K562 treated with DMSO at 1 percent for 48 hours (cell line): ENCODE measurements around the gene TNNI3. TPM values are rescaled to one million over a fixed set of nuclear protein-coding genes. Genes with fewer than 3 reads are reported as not detected.

ENCODE experiments used
- total RNA-seq: library from RNA; unstranded; fragments of 300-600 nt; gene quantifications from 2 replicates; pipeline ENCODE4 v1.2.3, GENCODE V29; 2022; ENCODE audit warnings: low replicate concordance; ENCODE audit errors: extremely low read depth

The TNNI3 gene
- total RNA-seq, result not detected in 2 replicates

DNA sequence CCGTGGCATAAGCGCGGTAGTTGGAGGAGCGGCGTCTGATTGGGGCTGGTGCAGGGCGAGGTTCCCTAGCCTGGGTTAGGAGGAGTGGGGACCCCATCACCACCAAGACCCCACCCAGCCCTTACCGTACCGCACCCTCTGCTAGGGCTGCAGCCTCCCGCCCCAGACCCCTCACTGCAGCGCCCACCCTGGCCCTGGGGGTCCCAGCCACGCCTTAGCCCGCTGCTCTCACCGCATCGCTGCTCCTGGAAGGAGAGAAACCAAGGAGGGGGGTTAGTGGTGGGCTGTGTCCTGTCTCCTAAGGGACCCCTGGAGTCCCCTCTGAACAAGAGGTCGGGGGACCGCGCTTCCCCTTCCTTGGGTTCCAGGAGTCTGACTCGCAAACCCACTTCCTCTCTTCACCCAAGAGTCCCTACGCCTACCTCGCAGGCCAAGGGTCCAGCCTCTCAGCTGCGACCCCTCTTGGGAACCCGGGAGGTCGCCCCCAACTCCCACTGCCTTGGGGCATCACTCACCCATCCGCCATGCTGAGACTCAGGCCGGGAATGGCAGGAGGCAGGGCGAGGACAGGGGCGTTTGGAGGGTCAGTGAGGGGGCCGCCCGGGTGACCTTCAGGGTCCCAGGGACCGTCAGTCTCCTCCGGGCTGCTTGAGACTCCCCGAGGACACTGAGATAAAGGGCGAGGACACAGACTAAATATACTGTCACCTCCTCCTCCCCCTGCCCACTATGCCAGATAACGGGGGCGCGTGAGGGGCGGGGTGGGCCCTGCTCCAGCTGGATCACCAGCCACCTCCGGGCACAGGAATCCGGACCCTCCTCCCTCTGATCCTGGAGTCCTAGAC is at the start of gene TNNI3:
Gene TNNI3, minus strand, starts transcription at position 669 of the 845 bp plus-strand sequence. Its CDS starts 143 bp downstream, at position 526.

DNA sequence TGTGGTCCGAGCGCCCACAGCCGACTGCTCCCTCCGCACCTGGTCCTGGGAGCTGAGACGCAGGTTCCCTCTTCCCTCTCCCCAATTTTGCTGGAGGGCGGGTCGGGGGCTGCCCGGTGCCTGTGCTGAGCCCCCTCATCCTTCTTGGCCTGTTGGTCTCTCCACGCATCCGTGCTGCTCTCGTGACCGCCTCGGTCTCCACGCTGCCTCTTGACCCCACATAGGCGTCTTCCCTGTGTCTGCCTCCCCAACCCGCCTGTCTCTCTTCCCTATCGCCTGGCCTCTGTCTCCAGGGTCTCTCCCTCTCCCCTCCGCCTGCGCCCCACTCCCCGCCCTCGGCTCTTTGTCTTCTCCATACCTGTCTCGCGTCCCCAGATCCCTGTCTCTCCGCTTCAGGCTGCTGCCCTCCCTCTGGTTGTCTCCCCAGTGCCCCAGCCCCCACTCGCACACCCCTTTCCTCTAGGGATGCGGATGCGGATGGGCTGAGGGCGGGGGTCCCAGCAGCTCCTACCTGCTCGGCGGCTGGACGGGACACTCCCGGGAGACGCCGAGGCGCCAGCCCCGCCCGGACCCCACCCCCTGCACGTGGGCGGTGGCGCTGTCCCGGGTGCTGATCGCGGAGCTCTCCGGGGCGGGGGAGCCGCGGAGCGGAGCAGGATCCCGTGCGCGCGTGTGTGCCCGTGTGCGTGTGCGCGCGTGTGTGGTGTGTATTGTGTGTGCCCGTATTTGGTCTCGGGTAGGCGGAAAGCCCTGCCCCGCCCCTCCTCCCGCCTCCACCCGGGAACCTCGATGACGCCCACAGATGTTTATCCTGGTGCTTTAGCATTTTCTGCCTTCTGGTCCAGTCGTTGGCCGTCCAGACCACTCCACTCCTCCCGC is 22.3 kb upstream of the TNNI3 start, which contains the start of gene SYT5:
Gene SYT5, minus strand, starts transcription at position 684 of the 879 bp plus-strand sequence. CDS start 1,248 bp downstream, outside the sequence.

DNA sequence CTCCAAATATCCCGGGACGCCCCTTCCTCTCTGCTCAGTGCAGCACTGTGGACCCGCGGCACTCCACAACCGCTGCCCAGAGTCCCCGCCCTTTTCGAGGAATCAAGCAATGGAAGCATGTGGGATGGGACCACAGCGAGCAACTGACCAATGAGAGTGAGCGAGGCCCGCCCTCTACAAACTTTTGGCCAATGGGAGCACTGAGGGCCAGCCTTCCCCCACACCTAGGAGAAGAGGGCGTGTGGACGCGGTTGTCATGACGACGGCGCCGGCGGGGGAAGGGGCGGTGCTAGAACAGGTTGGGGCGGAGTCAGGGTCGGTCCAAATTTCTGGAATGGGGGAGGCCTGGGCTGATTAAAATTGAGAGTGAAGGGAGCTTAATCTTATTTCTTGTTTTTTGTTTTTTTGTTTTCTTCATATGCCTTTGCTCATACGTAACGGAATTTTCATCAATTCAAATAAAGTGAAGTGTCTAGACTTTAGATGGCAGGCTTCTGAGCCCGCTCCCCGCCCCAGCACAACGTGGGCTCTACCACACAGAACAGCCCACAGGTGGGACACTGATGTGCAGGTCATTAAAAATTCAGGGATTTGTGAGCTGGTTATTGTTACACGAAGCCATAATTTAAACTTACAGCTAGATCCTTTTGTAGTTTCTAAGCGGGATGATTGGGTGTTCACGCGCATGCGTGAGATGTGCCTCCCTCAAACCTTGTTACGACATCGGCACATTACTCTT is 9.2 kb upstream of the TNNI3 start, which contains the start of gene DNAAF3:
Gene DNAAF3, minus strand, starts transcription at position 84 of the 739 bp plus-strand sequence. CDS start 200 bp downstream, outside the sequence.

DNA sequence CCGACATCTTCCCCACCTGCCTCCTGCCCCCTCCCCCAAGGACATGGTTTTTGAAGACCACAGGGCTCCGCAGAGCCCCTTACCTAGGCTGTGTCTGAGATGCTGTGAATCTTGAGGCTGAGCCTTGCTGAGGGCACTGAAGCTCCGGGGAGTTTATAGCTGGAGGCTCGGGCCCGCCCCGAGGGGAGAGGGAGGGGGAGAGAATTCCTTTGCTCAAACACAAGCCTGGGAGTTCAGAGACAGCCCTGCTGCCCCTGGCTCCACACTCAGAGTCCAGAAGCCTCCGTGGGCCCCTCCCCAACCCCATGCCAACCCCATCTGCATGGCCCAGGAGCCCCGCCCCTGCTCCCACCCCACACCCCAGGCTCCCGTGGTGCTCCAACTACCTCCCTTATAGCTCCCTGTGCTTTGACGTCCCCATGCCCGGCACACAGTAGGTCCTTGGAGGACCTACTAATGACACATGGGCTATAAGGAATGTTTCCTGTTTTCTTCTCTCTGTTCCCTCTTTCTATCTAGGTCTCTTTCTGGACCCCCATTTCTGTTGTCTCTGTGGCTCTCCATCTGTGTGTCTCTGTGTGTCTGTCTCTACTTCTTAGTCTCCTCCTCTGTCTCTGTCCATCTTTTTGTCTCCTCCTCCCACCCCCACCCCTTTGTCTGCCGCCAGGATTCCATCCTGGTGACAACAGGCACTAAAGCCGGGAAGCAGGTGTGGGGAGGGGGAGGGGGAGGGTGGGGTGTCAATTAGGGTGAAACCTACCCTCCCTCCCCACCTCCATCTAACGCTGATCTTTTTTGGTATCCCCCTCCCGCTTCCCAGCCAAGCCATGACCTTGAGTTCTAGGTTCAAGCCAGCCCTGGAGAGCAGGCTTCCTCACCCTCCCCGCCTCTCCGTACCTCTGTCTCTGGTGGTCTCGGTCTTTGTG is 8.2 kb downstream of the TNNI3 start, which contains the start of gene TNNT1:
Gene TNNT1, minus strand, starts transcription at position 129 of the 926 bp plus-strand sequence. CDS start 2,049 bp downstream, outside the sequence.

DNA sequence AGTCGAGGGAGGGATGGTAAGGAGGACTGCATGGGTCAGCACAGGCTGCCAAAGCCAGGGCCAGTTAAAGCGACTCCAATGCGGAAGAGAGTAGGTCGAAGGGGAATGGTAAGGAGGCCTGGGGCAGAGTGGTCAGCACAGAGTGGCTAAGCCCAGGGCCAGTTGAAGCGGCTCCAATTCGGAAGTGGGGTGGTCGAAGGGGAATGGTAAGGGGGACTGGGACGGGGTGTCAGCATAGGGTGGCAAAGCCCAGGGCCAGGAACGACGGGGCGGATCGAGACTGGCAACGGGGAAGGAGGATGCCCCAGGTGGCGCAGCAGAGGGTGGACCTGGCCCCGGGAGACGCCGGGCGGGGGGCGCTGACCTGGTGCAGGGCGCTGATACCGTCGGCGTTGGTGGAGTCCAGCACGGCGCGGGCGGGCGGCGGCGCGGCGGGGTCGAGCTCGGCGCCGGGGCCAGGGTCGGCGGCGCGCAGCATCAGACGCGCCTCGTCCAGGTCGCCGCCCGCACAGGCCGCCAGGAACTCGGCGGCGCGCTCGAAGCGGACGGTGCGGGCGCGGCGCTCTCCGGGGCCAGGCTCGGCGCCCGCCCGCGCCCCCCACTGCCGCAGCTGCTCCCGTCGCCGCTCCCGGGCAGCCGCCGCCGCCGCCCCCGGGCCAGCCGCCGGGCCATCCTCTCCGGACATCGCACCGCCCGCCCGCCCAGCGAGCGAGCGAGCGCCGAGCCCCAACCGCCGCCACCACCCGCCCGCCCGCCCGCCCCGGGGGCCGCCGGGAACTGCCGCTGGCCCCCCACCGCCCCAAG is 40.5 kb downstream of the TNNI3 start, which contains the start of gene PPP1R12C:
Gene PPP1R12C, minus strand, starts transcription at position 779 of the 804 bp plus-strand sequence. Its CDS starts 94 bp downstream, at position 685.

Other genes starting within 250 kb of the TNNI3 start
- not detected in 2 replicates for gene NLRP7, start 210.2 kb downstream of the TNNI3 start, total RNA-seq
- gene NLRP2, start 191.4 kb downstream of the TNNI3 start, total RNA-seq, result not detected in 2 replicates
- gene GP6, start 119.5 kb downstream of the TNNI3 start, total RNA-seq, result not detected in 2 replicates
- gene RDH13, start 94.6 kb downstream of the TNNI3 start, total RNA-seq, result not detected in 2 replicates
- gene EPS8L1, start 81.9 kb downstream of the TNNI3 start, total RNA-seq, result not detected in 2 replicates
- gene PPP1R12C, start 40.1 kb downstream of the TNNI3 start, total RNA-seq, result not detected in 2 replicates
- gene TNNT1, start 8.5 kb downstream of the TNNI3 start, total RNA-seq, result not detected in 2 replicates
- not detected in 2 replicates for gene DNAAF3, start 8.9 kb upstream of the TNNI3 start, total RNA-seq
- not detected in 2 replicates for gene SYT5, start 22.6 kb upstream of the TNNI3 start, total RNA-seq
- not detected in 2 replicates for gene PTPRH, start 51.8 kb upstream of the TNNI3 start, total RNA-seq
- gene TMEM86B, start 71.0 kb upstream of the TNNI3 start, total RNA-seq, result not detected in 2 replicates
- gene PPP6R1, start 101.3 kb upstream of the TNNI3 start, total RNA-seq, result 133 TPM in 1 of 2 replicates, not detected in the other
- gene HSPBP1, start 122.4 kb upstream of the TNNI3 start, total RNA-seq, result not detected in 2 replicates
- gene BRSK1, start 126.3 kb upstream of the TNNI3 start, total RNA-seq, result not detected in 2 replicates
- not detected in 2 replicates for gene TMEM150B, start 167.6 kb upstream of the TNNI3 start, total RNA-seq
- not detected in 2 replicates for gene KMT5C, start 182.1 kb upstream of the TNNI3 start, total RNA-seq
- not detected in 2 replicates for gene COX6B2, start 197.0 kb upstream of the TNNI3 start, total RNA-seq
- gene GARIN5B, start 205.5 kb upstream of the TNNI3 start, total RNA-seq, result not detected in 2 replicates
- not detected in 2 replicates for gene IL11, start 212.7 kb upstream of the TNNI3 start, total RNA-seq
- not detected in 2 replicates for gene TMEM190, start 219.1 kb upstream of the TNNI3 start, total RNA-seq
- not detected in 2 replicates for gene TMEM238, start 226.6 kb upstream of the TNNI3 start, total RNA-seq
- gene RPL28, start 228.2 kb upstream of the TNNI3 start, total RNA-seq, result 4,209 and 5,908 TPM in 2 replicates